Liver (tissue), 3 donors: Measurements from ENCODE around the gene TPD52L2.

Experiments
- FOXA1 ChIP-seq: IDR thresholded peaks from 2 replicates; pipeline ENCODE4 v1.6.1; 2016; ENCODE audit warnings: antibody characterized with exemption
- JUND ChIP-seq, 2 donors: IDR thresholded peaks; 2 replicates each; pipeline ENCODE4 v1.6.1; 2016; ENCODE audit warnings: antibody characterized with exemption in 2 of 2
- RXRA ChIP-seq, 2 donors: IDR thresholded peaks; 2 replicates each; pipeline ENCODE4 v1.6.1; 2017 to 2018; ENCODE audit warnings: antibody characterized with exemption in 2 of 2, mild to moderate bottlenecking in 1 of 2
- YY1 ChIP-seq: IDR thresholded peaks from 2 replicates; pipeline ENCODE4 v1.6.1; 2016; ENCODE audit warnings: antibody characterized with exemption, mild to moderate bottlenecking
- TF ChIP-seq, protein P1 (sequence below): fragments of 150-350 bp; IDR thresholded peaks from 2 replicates; pipeline ENCODE4 v1.5.1; 2017; ENCODE audit warnings: improper control_type of control experiment, low read depth, low read length; ENCODE audit not compliant: missing input control
- TF ChIP-seq, protein P2 (sequence below): IDR thresholded peaks from 2 replicates; pipeline ENCODE4 v1.6.1; 2016; ENCODE audit warnings: antibody characterized with exemption
- donor health status: healthy.
- donor health status: healthy.

DNA sequence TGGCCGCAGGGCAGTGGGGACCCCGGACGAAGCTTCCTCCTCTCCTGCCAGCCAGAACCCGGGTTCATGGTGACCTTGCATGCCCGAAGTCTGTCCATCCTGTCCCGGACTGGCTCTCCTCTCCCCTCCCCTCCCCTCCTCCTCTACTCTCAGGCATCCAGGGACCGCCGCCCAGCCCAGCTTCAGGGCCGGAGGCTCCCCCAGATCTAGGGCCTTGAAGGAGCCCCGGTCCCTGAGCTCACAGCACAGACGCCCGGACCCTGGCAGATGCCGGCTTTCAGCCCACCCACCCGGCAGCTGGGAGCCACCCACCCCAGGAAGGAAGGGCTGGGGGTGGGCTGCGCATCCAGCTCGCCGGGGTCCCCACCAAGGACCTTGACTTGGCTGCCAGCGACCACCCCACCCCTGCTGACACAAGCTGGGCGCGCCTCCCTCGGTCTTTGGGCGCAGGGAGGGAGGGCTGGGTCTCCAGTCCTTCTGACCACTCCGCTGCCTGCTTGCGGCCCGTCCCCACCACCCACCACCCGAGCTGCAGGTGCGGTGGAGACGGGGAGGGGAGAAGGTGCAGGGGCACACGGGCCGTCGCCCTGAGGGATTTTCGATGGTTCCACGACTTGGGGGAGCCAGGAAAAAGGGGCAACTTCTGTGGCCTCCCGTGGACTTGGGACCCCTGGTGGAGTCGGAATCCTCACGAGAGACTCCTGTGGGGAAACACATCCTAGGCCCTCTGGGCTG, 9.5 kb upstream of the TPD52L2 start:
- TF ChIP-seq RXRA (IDR thresholded peaks at IDR 0.05) (no peak), YY1 (no peak), JUND (IDR thresholded peaks at IDR 0.05) (no peak), FOXA1 (no peak)
- TF ChIP-seq, protein P1, sequence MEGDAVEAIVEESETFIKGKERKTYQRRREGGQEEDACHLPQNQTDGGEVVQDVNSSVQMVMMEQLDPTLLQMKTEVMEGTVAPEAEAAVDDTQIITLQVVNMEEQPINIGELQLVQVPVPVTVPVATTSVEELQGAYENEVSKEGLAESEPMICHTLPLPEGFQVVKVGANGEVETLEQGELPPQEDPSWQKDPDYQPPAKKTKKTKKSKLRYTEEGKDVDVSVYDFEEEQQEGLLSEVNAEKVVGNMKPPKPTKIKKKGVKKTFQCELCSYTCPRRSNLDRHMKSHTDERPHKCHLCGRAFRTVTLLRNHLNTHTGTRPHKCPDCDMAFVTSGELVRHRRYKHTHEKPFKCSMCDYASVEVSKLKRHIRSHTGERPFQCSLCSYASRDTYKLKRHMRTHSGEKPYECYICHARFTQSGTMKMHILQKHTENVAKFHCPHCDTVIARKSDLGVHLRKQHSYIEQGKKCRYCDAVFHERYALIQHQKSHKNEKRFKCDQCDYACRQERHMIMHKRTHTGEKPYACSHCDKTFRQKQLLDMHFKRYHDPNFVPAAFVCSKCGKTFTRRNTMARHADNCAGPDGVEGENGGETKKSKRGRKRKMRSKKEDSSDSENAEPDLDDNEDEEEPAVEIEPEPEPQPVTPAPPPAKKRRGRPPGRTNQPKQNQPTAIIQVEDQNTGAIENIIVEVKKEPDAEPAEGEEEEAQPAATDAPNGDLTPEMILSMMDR: no peak
- TF ChIP-seq, protein P2, sequence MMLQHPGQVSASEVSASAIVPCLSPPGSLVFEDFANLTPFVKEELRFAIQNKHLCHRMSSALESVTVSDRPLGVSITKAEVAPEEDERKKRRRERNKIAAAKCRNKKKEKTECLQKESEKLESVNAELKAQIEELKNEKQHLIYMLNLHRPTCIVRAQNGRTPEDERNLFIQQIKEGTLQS: no peak
